Dermis blood vessel endothelial cell (primary cell): ENCODE results near the gene WASF3. TPM values are rescaled to one million over a fixed set of nuclear protein-coding genes. Genes with fewer than 3 reads are reported as not detected.
"Not testable (repeated sequence)": the region's sequence is repeated elsewhere in the genome, so short reads cannot be mapped to it uniquely, and the experiment has no call there.

Source experiments
- DNase-seq: peaks from one replicate; pipeline ENCODE4 v3.0.0; 2010
- total RNA-seq: library from RNA; depleted of rRNA; stranded (reverse); fragments of >200 nt; gene quantifications from 2 replicates; pipeline ENCODE4 v1.2.3, GENCODE V29; 2014

The WASF3 gene
- total RNA-seq, 1 donor from 2014 or later = 19.4 TPM

DNA sequence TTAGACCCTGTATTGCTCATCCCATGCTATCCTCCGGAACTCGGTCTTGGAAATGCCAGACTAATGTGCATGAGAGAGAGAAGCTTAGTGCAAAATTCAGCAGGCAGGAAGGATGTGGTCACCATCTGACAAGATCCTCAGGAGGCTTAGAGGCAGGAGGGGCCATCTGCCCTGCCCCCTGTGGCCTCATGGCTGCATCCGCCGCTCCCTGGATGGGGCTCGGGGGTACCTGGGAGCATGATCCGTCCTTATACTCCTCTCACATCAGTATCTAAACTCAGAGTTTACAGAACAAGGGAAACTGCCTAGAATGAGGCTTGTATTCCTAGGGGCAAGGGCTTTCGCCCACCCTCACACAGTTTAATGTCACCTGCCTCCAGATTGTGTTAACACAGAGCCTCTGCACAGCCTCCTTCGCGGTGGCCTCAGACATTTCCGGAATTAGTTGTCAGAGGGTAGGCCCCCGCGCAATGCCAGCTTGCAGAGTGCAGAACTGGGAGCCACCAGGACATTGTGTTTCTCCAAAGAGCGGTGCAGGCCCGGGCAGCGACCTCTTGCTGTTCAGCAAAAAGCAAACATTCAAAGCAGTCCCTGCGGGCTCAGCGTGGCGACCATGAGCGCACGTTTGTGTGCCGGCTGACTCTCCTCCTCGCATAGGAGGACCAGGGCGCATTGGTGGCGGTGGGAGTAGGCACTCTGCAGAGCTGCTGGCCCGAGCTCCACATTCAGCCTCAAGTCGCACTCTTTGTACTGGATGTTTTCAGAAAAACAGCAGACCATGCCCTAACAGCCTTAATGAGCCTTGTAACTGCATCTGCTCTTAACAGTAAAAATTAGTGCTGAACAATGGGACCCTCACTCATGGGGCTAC, 164.0 kb downstream of the WASF3 start:
- no peak for DNase-seq

DNA sequence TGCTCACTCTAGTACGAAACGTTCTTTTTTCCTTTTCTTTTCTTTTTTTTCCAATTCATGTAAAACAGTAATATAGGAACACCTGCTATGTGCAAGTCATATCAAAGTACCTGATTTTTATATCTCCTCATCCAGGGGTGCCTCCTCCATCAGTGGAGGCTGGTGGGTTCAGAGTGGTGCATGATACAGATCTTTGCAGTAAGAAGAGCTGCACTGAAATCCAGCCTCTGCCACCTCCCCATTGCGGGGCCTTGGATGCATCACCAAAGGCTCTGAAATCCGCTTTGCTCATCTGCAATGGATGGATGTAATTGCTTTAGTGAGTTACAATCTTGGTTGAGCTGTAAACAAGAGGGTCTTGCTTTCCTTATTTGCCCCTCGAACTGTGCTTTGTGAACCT, 164.8 kb downstream of the WASF3 start:
- DNase-seq = no peak

GRCh38 chr13:26723620-26724019, 166.1 kb downstream of the WASF3 start:
- DNase-seq = not testable (repeated sequence)

- DNase-seq = no peak
Observed at GRCh38 chr13:26726684-26727083, 169.2 kb downstream of the WASF3 start.

DNA sequence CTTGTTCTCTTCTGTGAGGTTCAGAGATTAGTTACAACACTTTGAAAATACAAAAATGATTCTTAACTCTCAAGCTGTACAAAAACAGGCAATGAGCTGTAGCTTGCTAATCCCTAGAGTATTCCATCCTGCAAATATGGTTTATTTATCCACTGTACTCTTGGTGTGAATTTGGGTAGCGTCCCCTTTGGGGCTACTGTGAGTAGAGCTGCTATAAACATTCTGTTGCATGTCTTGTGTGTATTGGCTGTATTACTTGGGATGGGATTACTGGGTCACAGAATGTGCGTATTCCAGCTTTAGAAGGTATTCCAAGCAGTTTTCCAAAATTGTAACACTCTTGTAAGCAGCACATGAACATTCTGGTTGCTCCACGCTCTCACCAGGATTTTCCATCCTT, 169.6 kb downstream of the WASF3 start:
- no peak for DNase-seq

DNA sequence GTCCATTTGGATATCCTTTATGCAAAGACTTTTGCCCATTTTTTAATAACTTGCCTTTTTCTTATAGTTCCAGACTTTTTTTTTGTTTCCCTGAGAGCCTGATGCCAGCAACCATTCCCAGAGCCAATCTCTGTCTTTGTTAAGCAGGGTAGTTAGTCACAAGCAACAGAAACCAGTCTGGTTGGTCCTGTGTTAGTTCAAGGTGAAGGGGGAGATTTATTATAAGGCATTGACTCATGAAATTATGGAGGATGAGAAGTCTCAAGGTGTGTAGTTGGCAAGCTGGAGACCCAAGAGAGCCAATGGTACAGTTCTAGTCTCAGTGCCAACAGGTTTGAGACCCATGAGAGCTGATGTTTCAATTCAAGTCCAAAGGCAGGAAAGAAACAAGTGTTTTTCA, 170.2 kb downstream of the WASF3 start:
- DNase-seq = no peak

DNA sequence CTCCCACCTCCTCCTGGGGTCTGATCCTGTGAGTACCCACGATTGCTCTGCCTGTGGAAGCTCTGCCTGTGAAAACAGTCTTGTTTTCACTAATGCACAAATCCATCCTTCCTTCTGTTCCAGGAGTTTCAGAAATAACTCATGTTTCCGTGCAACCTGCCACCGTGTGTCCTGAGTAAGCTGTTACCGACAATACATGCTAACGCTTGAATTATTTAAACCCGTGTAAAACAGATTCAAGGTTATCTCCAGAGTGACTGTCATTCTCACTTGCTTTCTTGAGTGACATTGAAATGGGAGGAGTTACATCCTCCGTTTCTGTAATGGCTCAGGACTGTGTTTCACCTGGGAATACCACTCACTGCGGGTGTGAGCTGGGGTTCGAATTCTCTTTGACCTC, 178.2 kb downstream of the WASF3 start:
- no peak for DNase-seq

Other genes with a start within 250 kb of the WASF3 start
- gene GPR12, start 203.1 kb downstream of the WASF3 start, total RNA-seq = not detected in 2 replicates